Tibial nerve (tissue), 4 donors: ENCODE measurements around the gene XYLT1.

Experiments
- EP300 ChIP-seq, 2 donors: sonication (generic); formaldehyde crosslinking; IDR thresholded peaks; one replicate each; pipeline ENCODE4 v1.6.1; 2017; ENCODE audit warnings: antibody characterized with exemption in 2 of 2, mild to moderate bottlenecking in 1 of 2
- POLR2A ChIP-seq, 2 donors: fragments of 450-650 bp; IDR thresholded peaks; one replicate each; pipeline ENCODE4 v1.6.1; 2017; ENCODE audit warnings: antibody characterized with exemption in 2 of 2, mild to moderate bottlenecking in 2 of 2, moderate library complexity in 2 of 2
- TF ChIP-seq, protein P1 (sequence below), 5 experiments: fragments of 200-600 bp in 3 of 5; fragments of 450-650 bp in 2 of 5; sonication (generic) in 3 of 5; IDR thresholded peaks; one replicate each; pipeline ENCODE4 v1.5.1; 2016 to 2019; ENCODE audit warnings: antibody characterized with exemption in 5 of 5, mild to moderate bottlenecking in 3 of 5, moderate library complexity in 2 of 5

GRCh38 chr16:17466876-17467275 is 3.9 kb downstream of the XYLT1 start:
- no peak for TF ChIP-seq EP300 (IDR thresholded peaks at IDR 0.05)
- TF ChIP-seq, protein P1, sequence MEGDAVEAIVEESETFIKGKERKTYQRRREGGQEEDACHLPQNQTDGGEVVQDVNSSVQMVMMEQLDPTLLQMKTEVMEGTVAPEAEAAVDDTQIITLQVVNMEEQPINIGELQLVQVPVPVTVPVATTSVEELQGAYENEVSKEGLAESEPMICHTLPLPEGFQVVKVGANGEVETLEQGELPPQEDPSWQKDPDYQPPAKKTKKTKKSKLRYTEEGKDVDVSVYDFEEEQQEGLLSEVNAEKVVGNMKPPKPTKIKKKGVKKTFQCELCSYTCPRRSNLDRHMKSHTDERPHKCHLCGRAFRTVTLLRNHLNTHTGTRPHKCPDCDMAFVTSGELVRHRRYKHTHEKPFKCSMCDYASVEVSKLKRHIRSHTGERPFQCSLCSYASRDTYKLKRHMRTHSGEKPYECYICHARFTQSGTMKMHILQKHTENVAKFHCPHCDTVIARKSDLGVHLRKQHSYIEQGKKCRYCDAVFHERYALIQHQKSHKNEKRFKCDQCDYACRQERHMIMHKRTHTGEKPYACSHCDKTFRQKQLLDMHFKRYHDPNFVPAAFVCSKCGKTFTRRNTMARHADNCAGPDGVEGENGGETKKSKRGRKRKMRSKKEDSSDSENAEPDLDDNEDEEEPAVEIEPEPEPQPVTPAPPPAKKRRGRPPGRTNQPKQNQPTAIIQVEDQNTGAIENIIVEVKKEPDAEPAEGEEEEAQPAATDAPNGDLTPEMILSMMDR (IDR thresholded peaks at IDR 0.05) = no peak
- no peak for TF ChIP-seq POLR2A (IDR thresholded peaks at IDR 0.05)
